Right atrium auricular region (tissue), 2 donors: ENCODE measurements around the gene MYO15B. TPM values are rescaled to one million over a fixed set of nuclear protein-coding genes. Genes with fewer than 3 reads are reported as not detected.

Source experiments
- DNase-seq: peaks from one replicate; pipeline ENCODE4 v3.0.0-alpha.2; 2019; ENCODE audit warnings: low spot score
- H3K27ac ChIP-seq, 2 donors: fragments of 200-600 bp; sonication (generic); 1 replicate in 1 of 2; 2 replicates in 1 of 2; pipeline ENCODE4 v1.5.1; 2016 to 2019
- H3K27me3 ChIP-seq, 2 donors: fragments of 200-600 bp; sonication (generic); one replicate each; pipeline versions ENCODE4 v1.5.1 to v1.6.0; 2017 to 2019
- H3K36me3 ChIP-seq: fragments of 200-600 bp; sonication (generic); one replicate; pipeline ENCODE4 v1.5.1; 2016
- H3K4me1 ChIP-seq, 2 donors: fragments of 200-600 bp; sonication (generic); one replicate each; pipeline versions ENCODE4 v1.5.1 to v1.6.0; 2017 to 2019
- H3K4me3 ChIP-seq, 2 donors: fragments of 200-600 bp; sonication (generic); 1 replicate in 1 of 2; 2 replicates in 1 of 2; pipeline ENCODE4 v1.5.1; 2017 to 2019; ENCODE audit warnings: mild to moderate bottlenecking in 1 of 2, moderate library complexity in 1 of 2
- H3K9me3 ChIP-seq, 2 donors: fragments of 200-600 bp; sonication (generic); one replicate each; pipeline ENCODE4 v1.5.1; 2019
- CTCF ChIP-seq, 2 donors: fragments of 200-600 bp; sonication (generic); IDR thresholded peaks; one replicate each; pipeline ENCODE4 v1.5.1; 2019; ENCODE audit warnings: antibody characterized with exemption in 2 of 2
- total RNA-seq, 2 donors: library from RNA; depleted of rRNA; stranded (reverse); fragments of >200 nt; gene quantifications; one replicate each; pipeline ENCODE4 v1.1.0, GENCODE V29; 2016

The MYO15B gene
- total RNA-seq, 2 donors from 2014 or later, result 29.3 to 34.3 TPM

- Histone ChIP-seq H3K4me3 (no peak overlapping the region), H3K27me3 (no peaks in the 10 kb centered on the region), H3K27ac (no peak overlapping the region), H3K4me1 (no peaks in the 10 kb centered on the region), H3K36me3 (peaks cover 16% of the 10 kb centered on the region), H3K9me3 (no peaks in the 10 kb centered on the region)
- no peak for TF ChIP-seq CTCF (IDR thresholded peaks at IDR 0.05)
- DNase-seq, result no peak
These were observed 64.7 kb downstream of the MYO15B start for GRCh38 chr17:75652341-75652740.

GRCh38 chr17:75652934-75653549 is 65.4 kb downstream of the MYO15B start:
- peak; percentile 64 to 76 for TF ChIP-seq CTCF (IDR thresholded peaks at IDR 0.05)
- H3K36me3 ChIP-seq, result peaks cover 16% of the 10 kb centered on the region
- no peaks in the 10 kb centered on the region for H3K9me3 ChIP-seq
- DNase-seq, result no peak
- no peak overlapping the region for H3K4me3 ChIP-seq
- no peaks in the 10 kb centered on the region for H3K27me3 ChIP-seq
- no peaks in the 10 kb centered on the region for H3K4me1 ChIP-seq
- no peak overlapping the region for H3K27ac ChIP-seq

- Histone ChIP-seq H3K4me1 (no peaks in the 10 kb centered on the region), H3K27me3 (no peaks in the 10 kb centered on the region), H3K36me3 (peaks cover 16% of the 10 kb centered on the region), H3K9me3 (no peaks in the 10 kb centered on the region), H3K27ac (no peak overlapping the region), H3K4me3 (no peak overlapping the region)
- DNase-seq, result no peak
- peak in 1 of 2 donors; percentile 39 for TF ChIP-seq CTCF (IDR thresholded peaks at IDR 0.05)
These were observed 66.6 kb downstream of the MYO15B start for GRCh38 chr17:75654176-75654575.

GRCh38 chr17:75658237-75658636 is 70.6 kb downstream of the MYO15B start:
- DNase-seq, result no peak
- H3K27me3 ChIP-seq, result no peaks in the 10 kb centered on the region
- no peaks in the 10 kb centered on the region for H3K9me3 ChIP-seq
- H3K36me3 ChIP-seq, result peaks cover 34% of the 10 kb centered on the region
- no peak overlapping the region for H3K27ac ChIP-seq
- no peak for TF ChIP-seq CTCF (IDR thresholded peaks at IDR 0.05)
- no peak overlapping the region for H3K4me3 ChIP-seq
- H3K4me1 ChIP-seq, result no peaks in the 10 kb centered on the region

GRCh38 chr17:75661531-75661930 is 73.9 kb downstream of the MYO15B start:
- H3K4me3 ChIP-seq, result no peak overlapping the region
- peaks cover 0 to 9% of the 10 kb centered on the region in 2 donors for H3K4me1 ChIP-seq
- H3K36me3 ChIP-seq, result peaks cover 29% of the 10 kb centered on the region
- no peak for DNase-seq
- TF ChIP-seq CTCF (IDR thresholded peaks at IDR 0.05), result no peak
- no peak overlapping the region for H3K27ac ChIP-seq
- H3K27me3 ChIP-seq, result no peaks in the 10 kb centered on the region
- no peaks in the 10 kb centered on the region for H3K9me3 ChIP-seq

GRCh38 chr17:75662511-75662910 is 74.9 kb downstream of the MYO15B start:
- H3K27me3 ChIP-seq, result no peaks in the 10 kb centered on the region
- H3K4me1 ChIP-seq, result peaks cover 0 to 11% of the 10 kb centered on the region in 2 donors
- peaks cover 29% of the 10 kb centered on the region for H3K36me3 ChIP-seq
- H3K27ac ChIP-seq, result no peak overlapping the region
- TF ChIP-seq CTCF (IDR thresholded peaks at IDR 0.05), result no peak
- DNase-seq, result no peak
- no peak overlapping the region for H3K4me3 ChIP-seq
- H3K9me3 ChIP-seq, result no peaks in the 10 kb centered on the region
